ENCODE measurements around the gene CDK17. TPM values are rescaled to one million over a fixed set of nuclear protein-coding genes. Genes with fewer than 3 reads are reported as not detected.
A peak's percentile ranks its signal among the peaks of the same experiment; 100 is the strongest.
"Not testable (repeated sequence)": the region's sequence is repeated elsewhere in the genome, so short reads cannot be mapped to it uniquely, and the experiment has no call there.

Gene CDK17
- total RNA-seq, 1 donor from 2014 or later, result 57.4 TPM

GRCh38 chr12:96354844-96355534, 45.2 kb downstream of the CDK17 start:
- DNase-seq (ENCODE audit: low read depth), result no peak

GRCh38 chr12:96354326-96354725, 45.9 kb downstream of the CDK17 start:
- DNase-seq (ENCODE audit: low read depth), result no peak

- DNase-seq (ENCODE audit: low read depth), result no peak
Measured at GRCh38 chr12:96352161-96352835, 47.9 kb downstream of the CDK17 start.

- no peak for DNase-seq (ENCODE audit: low read depth)
Measured at GRCh38 chr12:96350982-96351381, 49.3 kb downstream of the CDK17 start.

- DNase-seq (ENCODE audit: low read depth), result no peak
Measured at GRCh38 chr12:96347130-96347699, 53.0 kb downstream of the CDK17 start.

- DNase-seq (ENCODE audit: low read depth), result peak; percentile 28
Measured at GRCh38 chr12:96346716-96347115, 53.5 kb downstream of the CDK17 start.

GRCh38 chr12:96344124-96344695, 56.0 kb downstream of the CDK17 start:
- DNase-seq (ENCODE audit: low read depth), result no peak

GRCh38 chr12:96343347-96343954, 56.8 kb downstream of the CDK17 start:
- peak; percentile 60 for DNase-seq (ENCODE audit: low read depth)

GRCh38 chr12:96339666-96340065, 60.6 kb downstream of the CDK17 start:
- DNase-seq (ENCODE audit: low read depth), result not testable (repeated sequence)

- DNase-seq (ENCODE audit: low read depth), result no peak
Measured at GRCh38 chr12:96338852-96339471, 61.3 kb downstream of the CDK17 start.

- DNase-seq (ENCODE audit: low read depth), result no peak
Measured at GRCh38 chr12:96337953-96338352, 62.3 kb downstream of the CDK17 start.

- no peak for DNase-seq (ENCODE audit: low read depth)
Measured at GRCh38 chr12:96336489-96336888, 63.8 kb downstream of the CDK17 start.

GRCh38 chr12:96335270-96335669, 65.0 kb downstream of the CDK17 start:
- DNase-seq (ENCODE audit: low read depth), result no peak

GRCh38 chr12:96334502-96334901, 65.7 kb downstream of the CDK17 start:
- DNase-seq (ENCODE audit: low read depth), result no peak

GRCh38 chr12:96329545-96329944, 70.7 kb downstream of the CDK17 start:
- DNase-seq (ENCODE audit: low read depth), result no peak

- DNase-seq (ENCODE audit: low read depth), result no peak
Measured at GRCh38 chr12:96329018-96329417, 71.2 kb downstream of the CDK17 start.

- DNase-seq (ENCODE audit: low read depth), result no peak
Measured at GRCh38 chr12:96327889-96328288, 72.3 kb downstream of the CDK17 start.

GRCh38 chr12:96327346-96327745, 72.9 kb downstream of the CDK17 start:
- DNase-seq (ENCODE audit: low read depth), result no peak

GRCh38 chr12:96326628-96327227, 73.5 kb downstream of the CDK17 start:
- no peak for DNase-seq (ENCODE audit: low read depth)

- no peak for DNase-seq (ENCODE audit: low read depth)
Measured at GRCh38 chr12:96323906-96324305, 76.3 kb downstream of the CDK17 start.

GRCh38 chr12:96322720-96323119, 77.5 kb downstream of the CDK17 start:
- DNase-seq (ENCODE audit: low read depth), result no peak

GRCh38 chr12:96321941-96322340, 78.3 kb downstream of the CDK17 start:
- DNase-seq (ENCODE audit: low read depth), result no peak

All from renal cortical epithelial cell (primary cell).